Activated CD4-positive, alpha-beta T cell treated with anti-CD3 and anti-CD28 coated beads, Interleukin-2, amount 50 U/mL, for 4 hours (primary cell): ENCODE data around the gene SPEG.
"Not testable (repeated sequence)": the region's sequence is repeated elsewhere in the genome, so short reads cannot be mapped to it uniquely, and the experiment has no call there.

ENCODE experiments used
- DNase-seq, 2 experiments: peaks; one replicate each; pipeline ENCODE4 v3.0.0-alpha.2; 2020

Gene SPEG

DNA sequence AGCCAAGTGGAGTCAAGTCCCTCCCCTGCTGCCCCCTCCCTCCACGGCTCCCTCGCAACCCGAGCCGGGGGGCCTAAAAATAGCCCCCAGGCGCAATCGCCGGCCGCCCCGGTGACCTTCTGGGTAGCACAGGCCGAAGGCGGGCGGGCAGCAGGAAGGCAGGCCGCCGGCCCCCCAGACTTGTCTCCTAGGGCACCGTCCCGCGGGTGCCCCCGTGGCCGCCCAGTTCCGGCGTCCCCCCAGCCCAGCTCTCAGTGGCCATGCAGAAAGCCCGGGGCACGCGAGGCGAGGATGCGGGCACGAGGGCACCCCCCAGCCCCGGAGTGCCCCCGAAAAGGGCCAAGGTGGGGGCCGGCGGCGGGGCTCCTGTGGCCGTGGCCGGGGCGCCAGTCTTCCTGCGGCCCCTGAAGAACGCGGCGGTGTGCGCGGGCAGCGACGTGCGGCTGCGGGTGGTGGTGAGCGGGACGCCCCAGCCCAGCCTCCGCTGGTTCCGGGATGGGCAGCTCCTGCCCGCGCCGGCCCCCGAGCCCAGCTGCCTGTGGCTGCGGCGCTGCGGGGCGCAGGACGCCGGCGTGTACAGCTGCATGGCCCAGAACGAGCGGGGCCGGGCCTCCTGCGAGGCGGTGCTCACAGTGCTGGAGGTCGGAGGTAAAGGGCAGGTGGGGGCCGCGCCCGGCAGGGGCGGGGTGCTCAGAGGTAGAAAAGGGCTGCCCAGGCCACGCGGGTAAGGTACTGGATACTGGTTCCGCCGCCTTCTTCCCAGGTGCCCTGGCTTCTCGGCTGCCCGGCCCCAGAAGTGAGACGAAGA lies at the start of gene SPEG:
Gene SPEG (plus strand): TSS at position 126 of the 808 bp plus-strand sequence. CDS start 135 bp downstream, at position 261.
- DNase-seq, result no peak

DNA sequence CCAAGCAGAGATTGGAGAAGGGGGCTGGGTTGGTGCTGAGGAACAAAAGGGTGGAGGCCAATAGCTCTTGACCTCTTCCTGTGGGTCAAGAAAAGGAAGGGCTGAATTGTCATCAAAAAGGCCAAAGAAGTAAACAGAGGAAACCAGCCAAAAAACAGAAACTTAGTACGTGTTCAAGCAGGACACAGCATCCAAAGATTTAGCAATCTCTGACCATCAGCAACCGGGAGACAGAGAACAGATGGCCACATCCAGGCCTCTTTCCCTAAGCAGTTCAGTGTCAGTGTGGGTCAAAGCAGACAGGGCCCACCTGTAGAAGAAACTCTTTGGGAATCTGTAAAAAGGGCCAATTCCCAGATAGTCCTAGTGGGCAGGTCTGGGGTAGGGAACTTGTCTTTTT lies 49.8 kb upstream of the SPEG start:
- no peak for DNase-seq

DNA sequence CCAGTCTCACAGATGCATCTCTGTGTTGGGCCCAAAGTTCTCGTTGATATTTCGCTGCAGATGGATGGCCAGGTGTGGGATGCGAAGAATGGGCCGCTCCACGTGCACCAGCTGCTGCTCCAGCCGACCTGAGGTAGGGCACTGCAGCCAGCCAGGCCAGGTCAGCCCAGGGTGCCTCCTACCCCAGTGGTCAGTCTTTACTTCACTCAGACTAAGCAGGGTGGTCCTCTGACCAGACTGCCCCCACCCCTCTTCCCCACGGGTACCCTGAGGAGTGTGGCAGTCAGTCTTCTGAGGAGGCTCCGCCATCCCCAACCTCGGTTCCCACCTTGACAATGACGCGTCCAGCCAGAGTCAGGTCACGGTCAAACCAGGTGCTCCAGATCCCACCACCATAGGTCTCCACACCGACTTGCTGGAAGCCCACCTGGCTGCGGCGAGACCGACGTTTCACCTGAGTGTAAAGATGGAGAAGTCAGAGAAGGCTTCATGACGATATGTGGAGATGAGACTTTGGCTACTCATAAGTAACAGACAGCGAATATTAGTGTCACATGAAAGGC lies 48.6 kb upstream of the SPEG start:
- DNase-seq, result no peak

DNA sequence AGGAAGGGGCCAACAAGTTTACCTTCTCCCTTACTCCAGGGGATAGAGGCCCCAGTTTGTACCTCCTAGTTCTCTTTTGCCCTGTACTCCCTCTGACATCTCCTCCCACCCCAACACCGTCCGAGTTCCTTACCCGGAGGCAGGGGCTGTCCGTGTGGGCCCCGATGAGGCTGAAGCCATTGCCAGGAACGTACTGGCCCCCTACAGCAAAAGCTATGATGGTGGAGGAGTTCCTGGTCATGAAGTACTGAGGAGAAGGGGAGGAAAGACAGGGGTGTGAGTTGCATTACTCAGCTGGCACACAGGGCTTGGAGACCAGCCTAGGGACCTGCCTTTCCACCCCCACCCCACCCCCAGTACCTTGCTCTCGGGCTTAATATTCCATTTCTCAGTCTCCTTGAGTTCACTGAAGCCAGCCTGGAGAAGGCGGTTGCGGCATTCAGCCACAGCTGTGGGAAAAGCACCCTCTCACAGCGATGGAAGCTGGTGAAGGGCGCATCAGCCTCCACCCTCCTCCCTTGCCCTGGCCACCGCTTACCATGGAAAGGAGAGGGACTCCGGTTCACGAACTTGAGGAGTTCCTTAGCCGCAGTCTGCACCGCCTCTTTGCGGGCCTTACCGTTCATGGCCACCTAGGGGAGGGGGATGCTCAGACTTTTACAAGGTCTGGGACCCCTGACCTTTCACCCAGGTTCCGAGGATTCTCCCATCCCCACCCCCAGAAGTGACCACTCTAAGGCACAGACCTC lies 47.9 kb upstream of the SPEG start:
- no peak for DNase-seq

DNA sequence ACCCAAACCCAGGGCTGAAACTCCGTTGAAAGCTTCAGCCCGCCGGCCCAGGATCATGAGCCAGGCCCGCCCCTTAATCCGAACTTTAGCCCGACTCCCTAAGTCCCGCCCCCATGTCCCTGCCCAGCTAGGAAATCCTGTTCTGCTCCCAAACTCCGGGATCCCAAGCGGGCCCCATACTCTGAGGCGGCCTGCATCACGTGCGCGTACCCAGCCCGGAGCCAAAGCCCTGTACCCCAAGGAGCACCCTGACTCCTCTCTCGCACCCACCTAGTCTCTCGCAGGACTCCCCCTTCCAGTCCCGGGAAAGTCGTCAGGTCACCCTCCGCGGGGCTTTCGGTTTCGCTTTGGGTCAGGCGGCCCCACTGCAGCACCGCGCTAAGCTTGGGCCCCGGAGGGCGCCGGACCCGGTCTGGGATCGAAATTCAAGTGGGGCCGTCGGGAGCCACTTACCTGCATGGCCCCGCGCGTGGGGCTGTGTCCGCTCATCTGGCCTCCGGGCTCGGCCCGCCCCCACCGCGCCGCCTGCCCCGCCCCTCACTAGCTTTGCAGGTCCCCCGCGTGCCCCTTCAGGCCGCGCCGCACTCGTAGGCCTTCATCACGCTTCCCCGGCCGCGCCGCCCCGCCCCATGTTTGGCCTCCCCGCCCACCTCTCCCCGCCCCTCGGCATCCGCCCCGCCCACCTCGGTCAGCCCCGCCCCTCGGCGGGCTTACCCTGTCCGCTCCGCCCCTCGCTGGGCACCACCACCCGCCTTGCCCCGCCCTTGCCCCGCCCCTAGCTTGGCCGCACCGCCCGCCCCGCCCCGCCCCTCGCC lies 47.1 kb upstream of the SPEG start, which contains the start of gene DNPEP:
Gene DNPEP (minus strand): TSS at position 607 of the 815 bp plus-strand sequence. CDS start 118 bp downstream, at position 489.
- peak; percentile 92 for DNase-seq

DNA sequence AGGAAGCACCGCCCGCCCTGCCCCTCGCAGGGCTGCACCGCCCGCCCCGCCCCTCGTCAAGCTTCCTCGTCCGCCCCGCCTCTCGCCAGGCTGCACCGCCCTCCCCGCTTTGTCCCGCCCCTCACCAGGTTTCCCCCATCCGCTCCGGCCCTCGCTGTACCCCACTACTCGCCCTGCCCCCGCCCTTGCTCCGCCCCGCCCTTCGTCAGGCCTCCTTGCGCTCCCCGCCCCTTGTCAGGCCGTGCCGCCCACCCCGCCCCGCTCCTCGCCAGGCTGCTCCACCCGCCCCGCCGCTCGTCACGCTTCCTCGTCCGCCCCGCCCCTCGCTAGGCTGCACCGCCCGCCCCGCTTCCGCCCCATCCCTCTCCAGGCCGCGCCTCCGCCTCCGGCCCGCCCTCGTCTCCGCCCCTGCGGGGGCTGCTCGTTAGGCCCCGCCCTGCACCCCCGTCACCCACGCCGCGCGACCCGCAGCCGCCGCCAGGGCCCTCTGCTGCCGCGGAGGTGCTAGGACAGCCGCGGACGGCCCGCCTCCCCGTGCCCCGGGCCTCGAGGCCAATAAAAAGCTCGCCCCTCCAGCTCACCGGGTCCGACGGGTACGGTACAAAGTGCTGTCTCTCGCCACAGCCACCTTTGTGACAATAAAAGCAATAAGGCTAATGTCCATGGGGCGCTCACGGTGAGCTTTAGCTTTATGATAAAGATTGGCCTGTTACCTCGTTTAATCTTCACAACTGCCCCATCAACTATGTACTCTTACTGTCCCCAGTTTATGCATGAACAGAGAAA lies 46.3 kb upstream of the SPEG start:
- DNase-seq, result peak; percentile 98 to 99

DNA sequence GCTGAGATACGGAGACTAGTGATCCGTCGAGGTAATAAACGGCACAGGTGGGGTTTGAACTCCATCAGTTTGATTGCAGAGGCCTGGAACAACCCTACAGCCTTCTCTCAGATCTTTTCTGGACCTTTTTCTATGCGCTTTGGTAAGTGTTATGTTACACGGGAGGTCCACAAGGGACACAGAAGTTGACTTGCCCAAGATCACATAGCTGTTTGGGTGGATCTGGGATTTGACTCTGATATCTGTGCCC lies 45.8 kb upstream of the SPEG start:
- no peak for DNase-seq

DNA sequence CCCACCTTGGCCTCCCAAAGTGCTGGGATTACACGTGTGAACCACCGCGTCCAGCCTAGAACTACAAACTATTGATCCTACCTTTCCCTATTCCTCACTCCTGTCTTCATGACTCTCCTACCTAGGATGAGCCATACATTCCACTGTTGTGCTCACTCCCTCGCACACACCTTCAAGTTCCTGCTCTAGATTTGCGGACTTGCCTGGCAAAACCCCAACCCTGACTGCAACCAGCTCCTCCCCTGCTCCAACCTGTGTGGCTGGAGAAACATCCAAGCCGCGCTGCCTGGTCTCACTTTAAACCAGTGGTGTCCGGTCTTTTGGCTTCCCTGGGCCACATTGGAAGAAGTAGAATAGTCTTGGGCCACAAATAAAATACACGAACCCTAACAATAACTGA lies 41.9 kb upstream of the SPEG start:
- DNase-seq, result no peak

DNA sequence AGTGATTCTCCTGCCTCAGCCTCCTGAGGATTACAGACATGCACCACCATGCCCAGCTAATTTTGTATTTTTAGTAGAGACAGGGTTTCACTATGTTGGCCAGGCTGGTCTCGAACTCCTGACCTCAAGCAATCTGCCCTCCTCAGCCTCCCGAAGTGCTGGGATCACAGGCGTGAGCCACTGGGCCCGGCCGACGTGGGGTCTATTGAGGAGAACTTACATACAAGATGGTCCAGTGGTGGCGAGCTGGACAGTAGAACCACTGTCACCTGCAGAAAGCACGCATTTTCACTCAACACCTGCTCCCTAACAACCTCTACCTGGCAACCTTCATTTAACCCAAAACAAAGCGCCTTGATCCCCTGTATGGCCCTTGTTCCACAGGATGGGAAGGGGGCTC lies 39.6 kb upstream of the SPEG start:
- DNase-seq, result not testable (repeated sequence)

DNA sequence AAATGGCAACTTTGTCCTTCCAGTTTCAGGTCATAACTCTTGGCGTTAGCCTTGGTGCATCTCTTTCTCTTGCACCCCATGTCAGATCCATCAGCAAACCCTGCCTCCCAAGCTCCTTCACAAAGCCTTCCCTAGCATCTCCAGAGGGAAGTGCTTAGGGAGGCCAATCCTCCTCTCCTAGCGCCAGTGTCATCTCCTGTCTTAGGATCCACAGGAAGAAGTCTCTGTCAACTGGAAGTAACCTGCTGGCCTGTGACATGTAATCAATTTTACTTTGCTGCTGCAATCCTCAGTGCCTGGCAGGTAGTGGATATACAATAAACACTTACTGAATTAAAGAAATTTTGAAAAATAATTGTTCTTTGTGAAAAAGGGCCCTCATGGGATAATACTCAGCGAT lies 39.0 kb upstream of the SPEG start:
- DNase-seq, result no peak

DNA sequence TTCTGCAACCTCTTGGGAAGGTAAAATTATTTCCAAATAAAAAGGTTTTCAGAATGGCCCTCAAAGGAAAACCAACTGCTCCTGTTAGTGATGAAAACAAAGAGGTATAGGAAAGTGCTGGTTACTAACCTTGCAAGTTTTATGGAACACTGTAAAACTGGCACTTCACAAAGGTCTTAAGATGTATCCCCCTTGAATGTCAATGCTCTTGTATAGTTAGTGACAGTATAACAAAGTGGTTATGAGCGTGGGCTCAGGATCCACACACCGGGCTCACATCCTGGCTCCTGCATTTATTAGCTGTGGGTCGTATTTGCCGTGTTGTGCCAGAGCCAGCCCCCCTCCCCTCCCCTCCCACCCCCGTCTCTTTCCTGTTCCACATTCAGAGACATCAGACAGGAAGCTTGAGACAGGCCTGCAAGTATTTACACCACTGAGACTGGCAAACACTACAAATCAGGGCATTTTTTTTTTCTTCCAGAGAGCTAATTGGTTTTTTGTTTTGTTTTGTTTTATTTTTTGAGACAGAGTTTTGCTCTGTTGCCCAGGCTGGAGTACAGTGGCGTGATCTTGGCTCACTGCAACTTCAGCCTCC lies 37.7 kb upstream of the SPEG start:
- no peak for DNase-seq

DNA sequence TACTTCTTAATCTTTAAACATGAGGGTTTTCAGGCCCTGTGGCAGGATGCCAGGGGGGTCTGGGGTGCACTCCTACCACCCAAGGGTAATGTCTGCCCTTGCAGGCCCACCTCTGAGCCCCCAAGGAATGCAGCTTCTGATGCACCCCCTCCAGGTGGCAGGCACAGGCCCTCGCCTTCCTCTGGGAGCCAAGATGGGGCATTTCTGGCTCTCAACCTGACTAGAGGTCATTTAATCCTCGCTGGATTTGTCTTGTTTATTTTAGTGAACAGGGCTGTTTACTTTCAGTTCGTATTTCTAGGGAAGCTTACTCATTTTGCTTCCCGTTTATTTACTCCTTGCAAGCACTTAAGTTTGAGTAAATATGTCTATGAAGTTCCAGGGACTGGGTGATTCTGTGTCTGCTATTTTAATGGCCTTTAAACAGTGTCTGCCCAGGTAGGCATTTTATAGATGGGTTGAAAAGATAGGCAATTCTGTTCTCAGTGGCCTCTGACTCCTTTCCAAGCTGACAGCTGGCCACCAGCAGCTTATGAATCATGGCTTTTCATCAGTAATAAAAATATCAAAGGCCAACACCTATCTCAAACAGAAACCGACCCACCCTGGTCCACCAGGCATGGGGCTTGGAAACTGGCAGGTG lies 35.8 kb upstream of the SPEG start:
- no peak for DNase-seq

DNA sequence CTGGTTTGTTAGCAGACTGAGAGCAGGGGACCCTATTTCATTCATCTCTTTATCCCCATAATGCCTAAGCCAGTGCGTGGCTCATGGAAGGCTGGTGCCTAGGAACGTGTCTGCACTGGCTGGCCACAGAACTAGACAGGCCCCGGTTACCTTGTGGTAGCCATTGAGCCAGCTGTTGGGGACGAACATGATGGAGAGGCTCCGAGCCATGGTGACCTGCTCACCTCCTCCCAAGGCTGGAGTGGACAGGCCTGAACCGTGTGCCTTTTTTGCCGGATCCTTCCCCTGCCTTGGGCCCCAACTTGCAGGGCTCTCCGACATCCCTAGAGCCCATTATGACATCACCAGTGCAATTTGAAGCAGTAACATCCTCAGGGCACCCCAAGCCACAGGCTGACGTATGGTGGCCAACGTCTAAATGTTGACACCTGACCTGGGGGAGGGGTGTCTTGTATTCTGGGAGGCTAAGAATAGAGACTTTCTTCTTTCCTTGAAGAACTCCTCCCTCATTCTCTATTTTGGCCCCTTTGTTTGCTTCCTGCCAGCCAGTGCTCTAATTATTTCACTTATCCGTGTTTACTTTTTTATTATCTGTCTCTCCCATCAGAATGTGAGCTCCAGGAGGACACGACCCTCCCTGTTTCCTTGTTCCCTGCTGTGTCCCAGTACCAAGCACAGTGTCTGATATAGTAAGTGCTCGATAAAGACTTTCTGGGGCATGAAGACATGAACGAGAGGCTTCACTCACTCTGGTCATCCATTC lies 34.7 kb upstream of the SPEG start:
- no peak for DNase-seq

DNA sequence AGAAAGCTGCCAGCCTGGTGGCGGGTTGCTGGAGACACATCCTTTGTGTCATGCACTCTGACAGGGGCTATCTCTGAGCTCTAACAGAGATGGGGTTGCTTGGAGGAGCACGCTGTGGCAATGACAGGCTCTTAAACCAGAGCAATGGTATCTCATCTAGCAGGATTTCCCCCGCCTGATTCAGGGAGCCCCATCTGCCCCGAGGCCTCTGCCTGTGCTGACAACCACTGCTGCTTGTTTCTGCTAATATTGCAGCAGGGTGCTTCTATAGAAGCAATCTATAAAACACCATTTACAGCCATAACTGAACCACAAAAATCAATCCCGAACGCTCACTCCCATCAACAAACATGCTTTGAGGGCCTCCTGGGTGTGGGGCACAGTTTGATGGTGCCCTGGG lies 34.1 kb upstream of the SPEG start:
- no peak for DNase-seq

DNA sequence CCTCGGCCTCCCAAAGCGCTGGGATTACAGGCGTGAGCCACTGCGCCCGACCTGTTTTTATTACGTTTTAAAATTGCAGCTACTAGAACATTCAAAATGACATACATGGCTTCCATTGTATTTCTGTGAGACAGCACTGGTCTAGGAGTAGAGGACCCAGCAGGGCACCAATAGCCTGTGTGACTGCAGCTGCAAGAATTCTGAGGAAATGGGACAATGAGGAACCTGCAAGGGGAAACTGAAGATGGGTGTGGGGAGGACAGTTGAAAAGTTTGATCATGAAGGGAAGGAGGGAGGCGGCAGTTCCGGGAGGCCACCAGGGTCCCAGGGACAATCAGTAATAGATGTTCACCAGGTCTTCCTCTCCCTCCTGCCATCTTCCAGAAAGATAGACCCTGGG lies 33.0 kb upstream of the SPEG start:
- no peak for DNase-seq

DNA sequence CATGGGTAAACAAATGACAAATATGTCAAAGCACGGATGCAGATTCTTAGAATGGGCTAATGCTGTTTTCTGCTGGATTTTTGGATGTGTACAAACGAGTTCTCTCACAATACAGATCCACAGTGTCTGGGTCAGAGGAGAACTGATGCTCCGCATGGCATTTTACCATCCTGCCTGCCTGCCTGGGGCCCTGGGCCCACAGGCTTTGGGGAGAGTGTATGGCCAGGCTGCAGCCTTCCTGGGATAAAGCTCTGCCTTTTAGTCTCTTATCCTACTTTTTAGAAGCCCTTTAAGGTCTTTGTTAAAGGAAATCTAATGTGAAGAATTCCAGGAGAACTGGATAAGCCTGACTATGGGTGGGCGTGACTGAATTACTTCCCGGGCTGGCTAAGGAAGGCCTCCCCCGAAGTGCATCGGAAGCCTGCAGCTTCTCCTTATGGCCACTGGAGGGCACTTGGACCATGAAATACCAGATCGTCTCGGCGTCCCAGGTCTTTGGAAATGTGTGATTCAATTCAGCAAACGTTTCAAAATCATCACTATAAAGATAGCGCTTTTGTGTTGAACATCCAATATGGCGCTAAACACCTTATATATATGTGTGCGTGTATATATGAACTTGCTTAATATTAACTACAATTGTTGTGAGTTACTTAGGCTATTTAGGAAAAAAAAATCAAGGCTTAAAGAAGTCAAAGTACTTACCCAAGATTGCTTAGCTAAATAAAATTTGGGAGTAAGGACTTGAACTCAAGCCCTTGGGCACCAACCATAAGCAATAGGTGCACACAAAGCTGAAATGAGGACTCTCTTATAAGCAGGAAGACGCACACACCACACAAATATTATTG lies 31.8 kb upstream of the SPEG start:
- DNase-seq, result peak; percentile 45 to 48

DNA sequence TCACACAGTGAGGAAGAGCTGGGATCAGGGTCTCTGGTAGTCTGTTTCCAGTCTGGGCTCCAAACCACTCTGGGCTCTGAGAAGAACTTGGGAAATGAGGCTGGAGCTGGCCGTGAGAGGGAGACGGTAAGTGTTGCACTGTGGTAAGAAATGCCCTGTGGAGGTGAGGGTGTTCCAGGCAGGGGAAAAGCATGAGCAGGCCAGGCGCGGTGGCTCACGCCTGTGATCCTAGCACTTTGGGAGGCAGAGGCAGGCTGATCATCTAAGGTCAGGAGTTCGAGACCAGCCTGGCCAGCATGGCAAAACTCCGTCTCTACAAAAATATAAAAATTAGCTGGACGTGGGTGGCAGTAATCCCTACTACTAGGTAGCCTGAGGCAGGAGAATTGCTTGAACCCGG lies 30.8 kb upstream of the SPEG start:
- DNase-seq, result no peak

DNA sequence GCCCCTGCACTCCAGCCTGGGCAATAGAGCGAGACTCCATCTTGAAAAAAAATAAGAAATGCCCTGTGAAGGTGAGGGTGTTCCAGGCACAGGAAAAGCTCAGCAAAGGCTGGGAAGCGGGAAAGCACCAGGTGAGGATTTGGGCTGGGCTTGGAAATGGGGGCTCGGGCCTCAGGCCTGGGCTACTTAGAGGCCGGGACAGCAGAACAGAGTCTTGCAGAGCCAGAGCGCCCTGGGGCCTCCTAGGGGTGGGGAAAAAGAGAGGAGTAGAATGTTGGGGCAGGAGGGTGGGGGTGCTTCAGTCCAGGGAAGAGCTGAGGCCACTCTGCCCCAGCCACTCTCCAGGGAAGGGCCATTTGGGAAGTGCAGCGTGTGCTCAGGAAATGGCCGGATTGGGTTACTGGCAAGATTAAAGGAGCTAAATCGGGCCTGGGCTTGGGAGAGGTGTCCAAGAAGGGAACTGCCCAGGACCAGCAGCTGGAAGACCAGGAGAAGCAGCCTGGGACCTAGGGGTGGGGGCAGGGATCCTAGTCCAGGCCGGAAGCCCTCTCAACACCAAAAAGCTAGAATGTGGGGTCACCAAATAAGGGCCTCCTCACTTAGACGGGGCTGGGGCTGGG lies 30.2 kb upstream of the SPEG start:
- no peak for DNase-seq

DNA sequence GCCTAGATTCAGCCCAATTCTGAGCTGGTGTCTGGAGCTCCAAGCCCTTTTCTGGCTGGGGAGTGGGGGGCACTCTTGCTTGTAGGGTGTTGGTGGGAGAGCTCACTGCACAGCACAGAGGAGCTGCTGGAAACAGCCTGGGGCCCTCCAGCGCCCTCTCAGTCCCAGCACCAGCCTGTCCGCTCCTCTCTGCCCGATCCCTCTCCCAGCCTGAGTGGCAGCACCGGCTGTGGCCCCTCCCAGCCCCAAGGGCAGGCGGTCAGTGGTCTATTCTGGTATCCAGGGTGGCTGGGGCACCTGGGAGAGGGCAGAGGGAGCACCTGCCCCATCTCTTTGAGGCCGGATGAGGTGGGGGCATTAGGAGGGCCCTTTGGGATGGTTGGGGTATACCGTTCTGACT lies 29.7 kb upstream of the SPEG start:
- no peak for DNase-seq
